GM12878 (cell line): Measurements from ENCODE around the gene AFF1. TPM values are rescaled to one million over a fixed set of nuclear protein-coding genes. Genes with fewer than 3 reads are reported as not detected.

Source experiments
- ATAC-seq: fragments of 200-7000 bp; cut with Tn5 transposase; 3 replicates; pipeline ENCODE4 v1.9.1; 2020; ENCODE audit warnings: mild to moderate bottlenecking, moderate library complexity
- BruUV-seq: library from RNA; stranded (reverse); fragments of 400-500 nt; replicated peaks from 2 replicates; lab custom pipeline; 2021; lab: Mats Ljungman, UMichigan
- CTCF ChIA-PET: fragments of 300-600 bp; sonication (Branson Sonifier 250); formaldehyde crosslinking; extraction: SDS; loops from one replicate; lab custom pipeline; 2021; ENCODE audit warnings: inconsistent platforms; lab: Yijun Ruan, JAX
- POLR2A ChIA-PET: fragments of 350-600 bp; formaldehyde crosslinking; extraction: SDS; loops from one replicate; lab custom pipeline; 2021; ENCODE audit warnings: inconsistent platforms; lab: Charles Lee
- RAD21 ChIA-PET: fragments of 300-600 bp; sonication (Branson Sonifier 250); formaldehyde crosslinking; loops from one replicate; lab custom pipeline; 2023; ENCODE audit warnings: antibody characterized with exemption; ENCODE audit not compliant: unreplicated experiment; lab: Charles Lee
- SMC1A ChIA-PET: fragments of 300-600 bp; sonication (Branson Sonifier 250); formaldehyde crosslinking; loops from one replicate; lab custom pipeline; 2023; ENCODE audit not compliant: unreplicated experiment, uncharacterized antibody; lab: Charles Lee
- DNase-seq: peaks from one replicate; pipeline ENCODE4 v3.0.0-alpha.2; 2011; ENCODE audit warnings: low read depth, low spot score
- FAIRE-seq: peaks from 3 replicates; lab custom pipeline; 2011; peaks lifted over from hg19 to GRCh38; lab: Jason Lieb, UNC
- H2AFZ ChIP-seq: 2 replicates; pipeline ENCODE4 v1.6.0; 2011; ENCODE audit warnings: low read depth, low read length, control low read depth; ENCODE audit not compliant: control insufficient read depth
- H3K27ac ChIP-seq: 2 replicates; pipeline ENCODE4 v1.5.1; 2011; ENCODE audit warnings: control low read depth; ENCODE audit not compliant: control insufficient read depth, insufficient read depth
- H3K27me3 ChIP-seq, 2 experiments: replicated peaks in 1 of 2; 2 replicates each; pipeline versions ENCODE4 v1.6.0 to v1.6.1; 2011; ENCODE audit warnings: low read length in 1 of 2; ENCODE audit not compliant: control insufficient read depth in 2 of 2, insufficient read depth in 2 of 2
- H3K36me3 ChIP-seq, 2 experiments: 2 replicates each; pipeline ENCODE4 v1.5.1; 2011; ENCODE audit warnings: low read length in 1 of 2; ENCODE audit not compliant: control insufficient read depth in 2 of 2, insufficient read depth in 2 of 2
- H3K4me1 ChIP-seq: 2 replicates; pipeline ENCODE4 v1.6.1; 2011; ENCODE audit warnings: mild to moderate bottlenecking, low read length, moderate library complexity, mixed read lengths; ENCODE audit not compliant: control insufficient read depth, insufficient read depth
- H3K4me2 ChIP-seq: 2 replicates; pipeline ENCODE4 v1.6.0; 2011; ENCODE audit warnings: control low read depth; ENCODE audit not compliant: control insufficient read depth, insufficient read depth
- H3K4me3 ChIP-seq: fragments of 200-600 bp; sonication (generic); 2 replicates; pipeline ENCODE4 v1.5.1; 2016
- H3K79me2 ChIP-seq: 2 replicates; pipeline ENCODE4 v1.6.0; 2011; ENCODE audit warnings: low read length; ENCODE audit not compliant: control insufficient read depth, insufficient read depth
- H3K9ac ChIP-seq: 2 replicates; pipeline ENCODE4 v1.8.0; 2011; ENCODE audit warnings: low read length, control low read depth, mixed read lengths; ENCODE audit not compliant: control insufficient read depth, insufficient read depth
- H3K9me3 ChIP-seq: replicated peaks from 3 replicates; pipeline ENCODE4 v1.5.1; 2011; ENCODE audit warnings: mild to moderate bottlenecking, low read length; ENCODE audit not compliant: control insufficient read depth, insufficient read depth
- H4K20me1 ChIP-seq: 2 replicates; pipeline ENCODE4 v1.6.0; 2011; ENCODE audit not compliant: control insufficient read depth, insufficient read depth
- CBX5 ChIP-seq: sonication (generic); IDR thresholded peaks from 2 replicates; pipeline ENCODE4 v1.6.1; 2016; ENCODE audit warnings: low read depth, moderate library complexity, mild to moderate bottlenecking, inconsistent platforms
- EED ChIP-seq: sonication (generic); IDR thresholded peaks from 2 replicates; pipeline ENCODE4 v1.6.1; 2016; ENCODE audit warnings: antibody characterized with exemption, low read depth
- HDGF ChIP-seq: fragments of 450-650 bp; IDR thresholded peaks from 2 replicates; pipeline ENCODE4 v1.6.1; 2016; ENCODE audit warnings: antibody characterized with exemption
- KAT2A ChIP-seq: conservative IDR thresholded peaks from 2 replicates; pipeline ENCODE4 v1.6.1; 2011; ENCODE audit warnings: low read depth, low read length; ENCODE audit not compliant: control insufficient read depth
- MEF2B ChIP-seq: fragments of 450-650 bp; IDR thresholded peaks from 2 replicates; pipeline ENCODE4 v1.6.1; 2018; ENCODE audit warnings: mild to moderate bottlenecking, moderate library complexity; ENCODE audit not compliant: partially characterized antibody, poor library complexity, severe bottlenecking
- SUZ12 ChIP-seq: fragments of 200-600 bp; sonication (generic); IDR thresholded peaks from one replicate; pipeline ENCODE4 v1.6.1; 2018; ENCODE audit warnings: antibody characterized with exemption, mild to moderate bottlenecking; ENCODE audit not compliant: unreplicated experiment
- ZNF207 ChIP-seq: fragments of 450-650 bp; IDR thresholded peaks from 2 replicates; pipeline ENCODE4 v1.6.1; 2014; ENCODE audit warnings: antibody characterized with exemption, mild to moderate bottlenecking, borderline replicate concordance
- WGBS: methylation state at CpG from one replicate; pipeline ENCODE4 v1.1.6; 2016; ENCODE audit warnings: low lambda C conversion rate; ENCODE audit not compliant: insufficient replicate concordance, insufficient coverage; ENCODE audit errors: missing lambda C conversion rate; 5-methylcytosine and 5-hydroxymethylcytosine counted together
- in situ Hi-C: fragments of 300-500 bp; cut with MboI; formaldehyde crosslinking; loops from 9 replicates; pipeline ENCODE4 v1.14.3; 2018; ENCODE audit warnings: mixed read lengths
- intact Hi-C: fragments of 100-400 bp; cut with micrococcal nuclease; formaldehyde crosslinking; loops from one replicate; pipeline ENCODE4 v1.14.2; 2022; ENCODE audit not compliant: unreplicated experiment
- polyA plus RNA-seq, 11 experiments: library from polyadenylated mRNA; depleted of rRNA in 4 of 11; unstranded in 6 of 11; stranded (reverse) in 5 of 11; fragments of >200 nt; fragmentation: Nextera tagmentation in 4 of 11; fragmentation: Illumina TruSeq in 1 of 11; extraction: Ambion mirVana in 4 of 11; extraction: Trizol in 1 of 11; gene quantifications; 1 replicate in 1 of 11; 2 replicates in 10 of 11; pipeline versions ENCODE4 v1.2.1 to v1.2.3, GENCODE V29; 2011 to 2016; ENCODE audit warnings: inconsistent platforms in 2 of 11, missing spikeins in 2 of 11, low read depth in 1 of 11
- total RNA-seq, 4 experiments: library from RNA; depleted of rRNA in 3 of 4; stranded (reverse); fragments of >200 nt in 3 of 4; fragmentation: Illumina TruSeq in 1 of 4; extraction: Trizol in 1 of 4; gene quantifications; 2 replicates each; pipeline versions ENCODE4 v1.2.1 to v1.2.3, GENCODE V29; 2013 to 2021
- TF ChIP-seq, protein P1 (sequence below): fragments of 450-650 bp; IDR thresholded peaks from 2 replicates; pipeline ENCODE4 v1.6.1; 2017; ENCODE audit warnings: borderline replicate concordance
- TF ChIP-seq, protein P2 (sequence below): fragments of 450-650 bp; IDR thresholded peaks from 2 replicates; pipeline ENCODE4 v1.6.1; 2016; ENCODE audit warnings: mild to moderate bottlenecking
- TF ChIP-seq, protein P3 (sequence below): IDR thresholded peaks from 2 replicates; pipeline ENCODE4 v1.6.1; 2012; ENCODE audit warnings: improper control_type of control experiment, low read depth, low read length; ENCODE audit not compliant: insufficient replicate concordance
- TF ChIP-seq, protein P4 (sequence below): IDR thresholded peaks from 2 replicates; pipeline ENCODE4 v1.6.1; 2012; ENCODE audit warnings: low read length, inconsistent platforms

AFF1 gene
- total and polyA plus RNA-seq, 10 of the 15 experiments (the other 5 are each of a cell fraction or from before 2014, with no cell fraction given) = 3.5 to 56.1 (median 21.5) TPM

DNA sequence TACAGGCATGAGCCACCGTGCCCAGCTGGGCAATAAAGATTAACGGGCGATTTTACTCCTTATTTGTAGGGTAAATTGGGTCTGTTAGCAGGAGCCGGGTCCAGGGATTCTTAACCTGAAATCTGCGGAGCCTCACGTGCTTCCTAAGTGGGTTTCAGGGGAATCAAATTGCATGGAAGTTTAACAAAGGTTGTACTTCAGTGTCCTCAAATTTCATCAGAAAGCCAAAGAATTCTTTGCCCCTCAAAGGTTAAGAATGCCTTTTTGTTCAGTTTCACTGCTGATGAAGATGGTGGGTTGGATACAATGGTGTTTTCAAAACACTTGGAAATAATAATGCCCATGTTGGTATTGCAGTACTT, 67.9 kb downstream of the AFF1 start:
- peaks cover 33% of the 10 kb centered on the region for H3K4me1 ChIP-seq
- CTCF ChIA-PET = no interaction called here
- no peak overlapping the region for H3K27ac ChIP-seq
- ATAC-seq (no peak), DNase-seq (no peak), FAIRE-seq (no peak)
- no peak overlapping the region for H3K9ac ChIP-seq
- POLR2A ChIA-PET = interaction anchor here (1.0 kb wide), 1 partner anchor 60 kb away, joined by 4 read pairs; no protein-coding TSS in a partner anchor
- 97% methylated on average over 6 of the region's 6 CpGs for WGBS
- intact Hi-C loops = loop anchor here (10.0 kb wide), 1 partner anchor 508 kb away; no protein-coding TSS in a partner anchor
- SMC1A ChIA-PET = interaction anchor here (0.9 to 1.3 kb wide), 3 partner anchors 9 to 68 kb away, joined by 3 read pairs; no protein-coding TSS in a partner anchor
- no peak overlapping the region for H3K4me3 ChIP-seq
- no TSS peak for BruUV-seq
- H3K27me3 ChIP-seq = no peaks in the 10 kb centered on the region
- no peaks in the 10 kb centered on the region for H3K9me3 ChIP-seq
- peaks cover 0 to 6% of the 10 kb centered on the region in 2 experiments; a peak in 1 of 4 replicates for H3K36me3 ChIP-seq
- no peak overlapping the region for H3K4me2 ChIP-seq
- TF ChIP-seq, protein P1, sequence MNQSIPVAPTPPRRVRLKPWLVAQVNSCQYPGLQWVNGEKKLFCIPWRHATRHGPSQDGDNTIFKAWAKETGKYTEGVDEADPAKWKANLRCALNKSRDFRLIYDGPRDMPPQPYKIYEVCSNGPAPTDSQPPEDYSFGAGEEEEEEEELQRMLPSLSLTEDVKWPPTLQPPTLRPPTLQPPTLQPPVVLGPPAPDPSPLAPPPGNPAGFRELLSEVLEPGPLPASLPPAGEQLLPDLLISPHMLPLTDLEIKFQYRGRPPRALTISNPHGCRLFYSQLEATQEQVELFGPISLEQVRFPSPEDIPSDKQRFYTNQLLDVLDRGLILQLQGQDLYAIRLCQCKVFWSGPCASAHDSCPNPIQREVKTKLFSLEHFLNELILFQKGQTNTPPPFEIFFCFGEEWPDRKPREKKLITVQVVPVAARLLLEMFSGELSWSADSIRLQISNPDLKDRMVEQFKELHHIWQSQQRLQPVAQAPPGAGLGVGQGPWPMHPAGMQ = no peak
- TF ChIP-seq HDGF (no peak), CBX5 (no peak), SUZ12 (no peak), KAT2A (no peak), MEF2B (no peak), EED (no peak), ZNF207 (no peak)
- TF ChIP-seq, protein P2, sequence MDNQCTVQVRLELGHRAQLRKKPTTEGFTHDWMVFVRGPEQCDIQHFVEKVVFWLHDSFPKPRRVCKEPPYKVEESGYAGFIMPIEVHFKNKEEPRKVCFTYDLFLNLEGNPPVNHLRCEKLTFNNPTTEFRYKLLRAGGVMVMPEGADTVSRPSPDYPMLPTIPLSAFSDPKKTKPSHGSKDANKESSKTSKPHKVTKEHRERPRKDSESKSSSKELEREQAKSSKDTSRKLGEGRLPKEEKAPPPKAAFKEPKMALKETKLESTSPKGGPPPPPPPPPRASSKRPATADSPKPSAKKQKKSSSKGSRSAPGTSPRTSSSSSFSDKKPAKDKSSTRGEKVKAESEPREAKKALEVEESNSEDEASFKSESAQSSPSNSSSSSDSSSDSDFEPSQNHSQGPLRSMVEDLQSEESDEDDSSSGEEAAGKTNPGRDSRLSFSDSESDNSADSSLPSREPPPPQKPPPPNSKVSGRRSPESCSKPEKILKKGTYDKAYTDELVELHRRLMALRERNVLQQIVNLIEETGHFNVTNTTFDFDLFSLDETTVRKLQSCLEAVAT = no peak
- TF ChIP-seq, protein P3, sequence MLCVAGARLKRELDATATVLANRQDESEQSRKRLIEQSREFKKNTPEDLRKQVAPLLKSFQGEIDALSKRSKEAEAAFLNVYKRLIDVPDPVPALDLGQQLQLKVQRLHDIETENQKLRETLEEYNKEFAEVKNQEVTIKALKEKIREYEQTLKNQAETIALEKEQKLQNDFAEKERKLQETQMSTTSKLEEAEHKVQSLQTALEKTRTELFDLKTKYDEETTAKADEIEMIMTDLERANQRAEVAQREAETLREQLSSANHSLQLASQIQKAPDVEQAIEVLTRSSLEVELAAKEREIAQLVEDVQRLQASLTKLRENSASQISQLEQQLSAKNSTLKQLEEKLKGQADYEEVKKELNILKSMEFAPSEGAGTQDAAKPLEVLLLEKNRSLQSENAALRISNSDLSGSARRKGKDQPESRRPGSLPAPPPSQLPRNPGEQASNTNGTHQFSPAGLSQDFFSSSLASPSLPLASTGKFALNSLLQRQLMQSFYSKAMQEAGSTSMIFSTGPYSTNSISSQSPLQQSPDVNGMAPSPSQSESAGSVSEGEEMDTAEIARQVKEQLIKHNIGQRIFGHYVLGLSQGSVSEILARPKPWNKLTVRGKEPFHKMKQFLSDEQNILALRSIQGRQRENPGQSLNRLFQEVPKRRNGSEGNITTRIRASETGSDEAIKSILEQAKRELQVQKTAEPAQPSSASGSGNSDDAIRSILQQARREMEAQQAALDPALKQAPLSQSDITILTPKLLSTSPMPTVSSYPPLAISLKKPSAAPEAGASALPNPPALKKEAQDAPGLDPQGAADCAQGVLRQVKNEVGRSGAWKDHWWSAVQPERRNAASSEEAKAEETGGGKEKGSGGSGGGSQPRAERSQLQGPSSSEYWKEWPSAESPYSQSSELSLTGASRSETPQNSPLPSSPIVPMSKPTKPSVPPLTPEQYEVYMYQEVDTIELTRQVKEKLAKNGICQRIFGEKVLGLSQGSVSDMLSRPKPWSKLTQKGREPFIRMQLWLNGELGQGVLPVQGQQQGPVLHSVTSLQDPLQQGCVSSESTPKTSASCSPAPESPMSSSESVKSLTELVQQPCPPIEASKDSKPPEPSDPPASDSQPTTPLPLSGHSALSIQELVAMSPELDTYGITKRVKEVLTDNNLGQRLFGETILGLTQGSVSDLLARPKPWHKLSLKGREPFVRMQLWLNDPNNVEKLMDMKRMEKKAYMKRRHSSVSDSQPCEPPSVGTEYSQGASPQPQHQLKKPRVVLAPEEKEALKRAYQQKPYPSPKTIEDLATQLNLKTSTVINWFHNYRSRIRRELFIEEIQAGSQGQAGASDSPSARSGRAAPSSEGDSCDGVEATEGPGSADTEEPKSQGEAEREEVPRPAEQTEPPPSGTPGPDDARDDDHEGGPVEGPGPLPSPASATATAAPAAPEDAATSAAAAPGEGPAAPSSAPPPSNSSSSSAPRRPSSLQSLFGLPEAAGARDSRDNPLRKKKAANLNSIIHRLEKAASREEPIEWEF = no peak
- TF ChIP-seq, protein P4, sequence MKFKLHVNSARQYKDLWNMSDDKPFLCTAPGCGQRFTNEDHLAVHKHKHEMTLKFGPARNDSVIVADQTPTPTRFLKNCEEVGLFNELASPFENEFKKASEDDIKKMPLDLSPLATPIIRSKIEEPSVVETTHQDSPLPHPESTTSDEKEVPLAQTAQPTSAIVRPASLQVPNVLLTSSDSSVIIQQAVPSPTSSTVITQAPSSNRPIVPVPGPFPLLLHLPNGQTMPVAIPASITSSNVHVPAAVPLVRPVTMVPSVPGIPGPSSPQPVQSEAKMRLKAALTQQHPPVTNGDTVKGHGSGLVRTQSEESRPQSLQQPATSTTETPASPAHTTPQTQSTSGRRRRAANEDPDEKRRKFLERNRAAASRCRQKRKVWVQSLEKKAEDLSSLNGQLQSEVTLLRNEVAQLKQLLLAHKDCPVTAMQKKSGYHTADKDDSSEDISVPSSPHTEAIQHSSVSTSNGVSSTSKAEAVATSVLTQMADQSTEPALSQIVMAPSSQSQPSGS = no peak
- H3K79me2 ChIP-seq = peaks cover 78% of the 10 kb centered on the region
- H2AFZ ChIP-seq = no peak overlapping the region
- no peaks in the 10 kb centered on the region for H4K20me1 ChIP-seq
- in situ Hi-C loops = no loop called here
- RAD21 ChIA-PET = interaction anchor here (11.5 kb wide), 1 partner anchor 65 kb away, joined by 267 read pairs; the partner anchor contains the start of gene AFF1
